ACHN (cell line): ENCODE results near the gene ZSCAN5A.
"Not testable (repeated sequence)": the region's sequence is repeated elsewhere in the genome, so short reads cannot be mapped to it uniquely, and the experiment has no call there.

Experiments used
- DNase-seq: peaks from one replicate; pipeline ENCODE4 v3.0.0-alpha.2; 2015
- in situ Hi-C: cut with HindIII; loops from 2 replicates; pipeline ENCODE4 v1.10.0; 2017; ENCODE audit warnings: low sequenced_read_pairs, low pct_ligation_motif_present, low pct_unique_long_range_greater_than_20kb

Gene ZSCAN5A, protein sequence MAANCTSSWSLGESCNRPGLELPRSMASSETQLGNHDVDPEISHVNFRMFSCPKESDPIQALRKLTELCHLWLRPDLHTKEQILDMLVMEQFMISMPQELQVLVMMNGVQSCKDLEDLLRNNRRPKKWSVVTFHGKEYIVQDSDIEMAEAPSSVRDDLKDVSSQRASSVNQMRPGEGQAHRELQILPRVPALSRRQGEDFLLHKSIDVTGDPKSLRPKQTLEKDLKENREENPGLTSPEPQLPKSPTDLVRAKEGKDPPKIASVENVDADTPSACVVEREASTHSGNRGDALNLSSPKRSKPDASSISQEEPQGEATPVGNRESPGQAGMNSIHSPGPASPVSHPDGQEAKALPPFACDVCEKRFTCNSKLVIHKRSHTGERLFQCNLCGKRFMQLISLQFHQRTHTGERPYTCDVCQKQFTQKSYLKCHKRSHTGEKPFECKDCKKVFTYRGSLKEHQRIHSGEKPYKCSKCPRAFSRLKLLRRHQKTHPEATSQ

GRCh38 chr19:56314381-56315076 lies at the start of gene ZSCAN5A:
TSS of gene ZSCAN5A (minus strand) at chr19:56314839. CDS start at chr19:56225046, 89,793 bp downstream.
- in situ Hi-C loops = no loop called here

DNA sequence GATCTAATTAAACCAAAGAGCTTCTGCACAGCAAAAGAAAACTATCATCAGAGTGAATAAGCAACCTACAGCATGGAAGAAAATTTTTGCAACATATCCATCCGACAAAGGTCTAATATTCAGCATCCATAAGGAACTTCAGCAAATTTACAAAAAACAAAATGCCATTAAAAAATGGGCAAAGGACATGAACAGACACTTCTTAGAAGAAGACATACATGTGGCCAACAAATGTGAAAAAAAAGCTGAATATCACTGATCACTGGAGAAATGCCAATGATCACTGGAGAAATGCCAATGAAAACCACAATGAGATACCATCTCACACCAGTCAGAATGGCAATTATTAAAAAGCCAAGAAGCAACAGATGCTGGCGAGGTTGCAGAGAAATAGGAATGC lies 46.2 kb upstream of the ZSCAN5A start:
- in situ Hi-C loops = no loop called here
- no peak for DNase-seq

More at GRCh38 chr19:56314381-56315076, at the start of gene ZSCAN5A:
- DNase-seq = peak; percentile 90

- no peak for DNase-seq
- in situ Hi-C loops = no loop called here
Observed at GRCh38 chr19:56356944-56357343, 42.3 kb upstream of the ZSCAN5A start.

DNA sequence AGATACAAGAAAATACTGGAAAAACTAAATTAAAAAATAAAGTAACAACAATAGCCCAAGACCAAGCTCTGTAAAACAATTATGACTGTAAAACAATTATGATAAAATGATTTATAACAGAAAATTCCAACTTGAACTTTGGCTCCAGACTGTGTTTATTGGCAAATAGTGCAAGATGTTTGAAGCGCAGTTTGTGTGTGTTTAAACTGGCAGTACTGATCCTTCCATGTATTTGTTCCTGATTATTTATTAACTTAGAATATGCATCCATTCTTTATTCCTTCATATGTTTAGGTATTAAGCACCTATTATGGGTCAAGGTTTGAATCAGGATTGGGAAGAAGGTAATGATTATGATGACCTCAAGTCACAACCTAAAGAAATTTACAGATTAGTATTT lies 40.9 kb upstream of the ZSCAN5A start:
- in situ Hi-C loops = no loop called here
- DNase-seq = no peak

DNA sequence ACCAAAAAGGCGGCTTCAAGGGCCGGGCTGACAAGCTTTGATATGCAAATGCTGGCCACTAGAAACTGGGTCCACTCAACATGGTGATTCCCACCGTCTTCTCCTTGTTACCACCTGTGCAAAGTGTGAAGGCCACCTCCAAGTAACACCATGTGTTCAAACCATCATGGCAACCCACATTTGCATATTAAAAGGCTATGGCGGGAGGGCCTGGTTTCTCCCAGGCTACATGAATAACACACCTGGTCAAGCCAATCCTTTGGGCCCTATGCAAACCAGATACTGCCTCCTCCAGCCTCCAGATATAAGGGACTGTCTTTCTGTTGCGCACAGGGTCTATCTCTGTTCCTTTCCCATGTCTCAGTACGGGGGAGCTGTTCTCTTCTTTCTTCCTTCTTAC lies 36.6 kb upstream of the ZSCAN5A start:
- in situ Hi-C loops = no loop called here
- no peak for DNase-seq

GRCh38 chr19:56350416-56351045 lies 35.9 kb upstream of the ZSCAN5A start:
- DNase-seq = peak; percentile 53
- in situ Hi-C loops = no loop called here

DNA sequence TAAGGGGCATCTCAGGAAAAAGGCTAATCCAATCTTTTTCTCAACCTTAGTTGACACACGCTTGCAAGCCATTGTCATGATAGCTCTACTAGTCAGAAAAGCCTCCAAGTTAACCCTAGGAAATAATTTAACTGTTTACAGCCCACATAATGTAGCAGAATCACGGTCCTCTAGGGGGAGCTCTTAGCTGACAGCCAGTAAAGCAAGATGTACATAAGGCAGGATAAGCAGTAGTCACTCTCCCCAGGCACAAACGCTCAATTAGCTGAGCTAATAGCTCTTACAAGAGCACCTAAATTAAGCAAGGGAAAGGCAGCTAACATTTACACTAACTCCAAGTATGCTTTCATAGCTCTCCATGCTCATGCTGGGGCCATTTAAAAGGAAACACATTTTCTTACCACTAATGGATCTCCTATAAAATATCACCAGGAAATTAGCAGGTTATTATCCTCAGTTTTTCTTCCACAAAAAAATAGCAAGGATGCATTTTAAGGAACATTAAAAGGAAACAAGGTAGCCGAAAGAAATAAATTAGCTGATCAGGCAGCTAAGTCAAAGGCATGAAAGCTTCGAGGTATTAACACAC lies 33.7 kb upstream of the ZSCAN5A start:
- no peak for DNase-seq

GRCh38 chr19:56347163-56347778 lies 32.6 kb upstream of the ZSCAN5A start:
- no peak for DNase-seq
- in situ Hi-C loops = no loop called here

More for the DNA sequence above, 33.7 kb upstream of the ZSCAN5A start:
- in situ Hi-C loops = no loop called here

GRCh38 chr19:56341948-56342347 lies 27.3 kb upstream of the ZSCAN5A start:
- in situ Hi-C loops = no loop called here
- no peak for DNase-seq

- DNase-seq, in situ Hi-C loops: not testable (repeated sequence)
Observed at GRCh38 chr19:56339031-56339430, 24.4 kb upstream of the ZSCAN5A start.

- in situ Hi-C loops, DNase-seq: not testable (repeated sequence)
Observed at GRCh38 chr19:56337077-56337476, 22.4 kb upstream of the ZSCAN5A start.

DNA sequence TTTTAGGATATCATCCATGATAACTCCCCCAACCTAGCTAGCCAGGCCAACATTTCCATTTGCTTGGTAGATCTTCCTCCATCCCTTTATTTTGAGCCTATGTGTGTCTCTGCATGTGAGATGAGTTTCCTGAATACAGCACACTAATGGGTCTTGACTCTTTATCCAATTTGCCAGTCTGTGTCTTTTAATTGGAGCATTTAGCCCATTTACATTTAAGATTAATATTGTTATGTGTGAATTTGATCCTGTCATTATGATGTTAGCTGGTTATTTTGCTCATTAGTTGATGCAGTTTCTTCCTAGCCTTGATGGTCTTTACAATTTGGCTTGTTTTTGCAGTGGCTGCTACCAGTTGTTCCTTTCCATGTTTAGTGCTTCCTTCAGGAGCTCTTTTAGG lies 20.7 kb upstream of the ZSCAN5A start:
- in situ Hi-C loops, DNase-seq: not testable (repeated sequence)

DNA sequence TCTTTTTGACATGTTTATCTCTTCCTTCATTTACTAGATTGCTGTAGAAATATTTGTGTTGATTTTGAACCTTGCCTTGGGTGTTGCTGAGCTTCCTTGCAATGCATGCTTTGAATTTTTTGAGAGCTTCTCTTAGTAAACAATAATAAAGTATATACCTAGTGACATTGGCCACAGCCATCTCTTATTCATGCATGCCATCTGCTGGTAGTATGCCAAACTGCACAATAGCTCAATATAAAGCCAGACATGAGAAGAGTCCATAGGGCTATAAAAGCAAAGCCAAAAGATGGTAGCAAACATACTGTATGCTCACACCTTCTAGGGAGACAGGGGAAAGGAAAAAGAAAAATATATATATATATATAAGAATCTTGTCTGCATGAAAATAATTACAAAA lies 18.9 kb upstream of the ZSCAN5A start:
- in situ Hi-C loops = no loop called here
- peak; percentile 49 for DNase-seq

DNA sequence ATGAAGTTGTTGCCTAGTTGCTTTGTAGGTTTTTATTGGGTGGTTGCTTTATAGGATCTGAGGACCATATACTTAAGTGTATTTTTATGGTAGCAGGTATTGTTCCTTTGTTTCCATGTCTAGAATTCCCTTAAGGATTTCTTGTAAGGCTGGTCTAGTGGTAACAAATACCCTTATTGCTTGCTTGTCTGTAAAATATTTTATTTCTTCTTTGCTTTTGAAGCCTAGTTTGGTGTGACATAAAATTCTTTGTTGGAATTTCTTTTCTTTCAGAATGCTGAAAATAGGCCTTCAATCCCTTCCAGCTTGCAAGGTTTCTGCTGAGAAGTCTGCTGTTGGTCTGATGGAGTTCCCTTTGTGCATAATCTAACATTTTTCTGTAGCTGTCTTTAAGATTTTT lies 18.1 kb upstream of the ZSCAN5A start:
- in situ Hi-C loops = no loop called here
- no peak for DNase-seq

DNA sequence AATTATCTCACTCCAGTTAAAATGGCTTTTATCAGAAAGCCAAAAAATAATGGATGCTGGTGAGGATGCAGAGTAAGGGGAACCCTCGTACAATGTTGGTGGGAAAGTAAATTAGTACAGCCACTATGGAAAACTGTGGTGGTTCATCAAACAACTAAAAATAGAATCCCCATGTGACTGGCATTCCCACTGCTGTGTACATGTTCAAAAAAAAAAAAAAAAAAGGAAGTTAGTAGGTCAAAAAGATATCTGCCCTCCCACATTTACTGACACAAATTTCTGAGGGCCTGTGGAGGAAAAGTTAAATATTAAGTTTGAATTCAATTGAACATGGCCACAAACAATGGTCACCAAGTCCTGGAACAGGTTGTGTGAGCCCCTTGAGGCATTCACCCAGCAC lies 9.8 kb upstream of the ZSCAN5A start:
- no peak for DNase-seq
- in situ Hi-C loops = no loop called here

DNA sequence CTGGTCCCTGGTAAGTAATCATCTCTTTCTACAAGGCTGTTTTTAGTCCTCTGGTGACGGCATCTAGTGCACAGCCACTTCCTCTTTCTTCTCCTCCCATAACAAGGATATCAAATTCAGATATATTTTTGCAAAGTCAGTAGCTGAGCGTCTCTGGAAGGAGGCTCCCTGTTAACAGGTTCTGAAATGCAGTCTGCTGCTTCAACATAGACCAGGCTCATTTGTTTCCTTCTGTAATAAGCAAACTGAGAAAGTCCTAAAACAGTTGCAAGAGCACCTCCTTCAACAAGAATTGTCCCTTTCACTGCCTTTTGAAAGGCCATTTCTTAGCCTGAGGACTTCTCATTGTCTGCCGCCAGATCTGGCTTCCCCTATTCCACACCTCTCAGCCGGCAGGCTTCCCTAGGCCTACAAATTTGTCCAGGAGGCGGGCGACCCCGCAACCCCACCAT lies 7.4 kb upstream of the ZSCAN5A start:
- in situ Hi-C loops = no loop called here

GRCh38 chr19:56321254-56321988 lies 6.8 kb upstream of the ZSCAN5A start:
- in situ Hi-C loops = no loop called here
- DNase-seq = no peak

More for the DNA sequence above, 7.4 kb upstream of the ZSCAN5A start:
- DNase-seq = no peak

DNA sequence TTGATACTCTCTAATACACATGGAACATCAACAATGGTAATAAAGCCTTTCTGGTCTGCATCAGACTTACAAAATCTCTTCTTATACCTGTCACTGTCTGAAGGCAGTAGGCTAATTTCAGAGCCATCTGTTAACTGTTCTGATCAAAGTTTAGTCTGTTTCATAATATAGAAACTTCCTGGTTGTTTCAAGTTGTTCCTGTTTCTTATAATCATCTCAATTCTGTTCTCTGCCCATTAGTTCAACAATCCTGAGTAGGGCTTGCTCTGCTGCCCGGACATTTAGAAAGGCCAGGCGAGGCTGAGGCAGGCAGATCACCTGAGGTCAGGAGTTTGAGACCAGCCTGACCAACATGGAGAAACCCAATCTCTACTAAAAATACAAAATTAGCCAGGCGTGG lies 5.4 kb upstream of the ZSCAN5A start:
- in situ Hi-C loops = no loop called here
- no peak for DNase-seq
